HepG2 (cell line): ENCODE results near the gene P2RX1. TPM values are rescaled to one million over a fixed set of nuclear protein-coding genes. Genes with fewer than 3 reads are reported as not detected.
A peak's percentile ranks its signal among the peaks of the same experiment; 100 is the strongest.

ENCODE experiments used
- ATAC-seq: fragments of 200-7000 bp; cut with Tn5 transposase; 3 replicates; pipeline ENCODE4 v1.9.1; 2020; ENCODE audit warnings: mild to moderate bottlenecking, moderate library complexity
- BruUV-seq: library from RNA; stranded (reverse); fragments of 400-500 nt; replicated peaks from 2 replicates; lab custom pipeline; 2021; lab: Mats Ljungman, UMichigan
- CTCF ChIA-PET: fragments of 300-600 bp; formaldehyde crosslinking; extraction: SDS; loops from one replicate; lab custom pipeline; 2021; ENCODE audit warnings: low total read pairs, inconsistent platforms, low intra/inter-chr PET ratio; lab: Yijun Ruan, JAX
- POLR2A ChIA-PET: fragments of 350-600 bp; sonication (Branson Sonifier 250); formaldehyde crosslinking; loops from one replicate; lab custom pipeline; 2020; ENCODE audit warnings: antibody characterized with exemption, inconsistent platforms; lab: Yijun Ruan, JAX
- DNase-seq: peaks from one replicate; pipeline ENCODE4 v3.0.0-alpha.2; 2015; ENCODE audit warnings: low spot score
- FAIRE-seq: peaks from 3 replicates; lab custom pipeline; 2011; peaks lifted over from hg19 to GRCh38; lab: Jason Lieb, UNC
- H2AFZ ChIP-seq: one replicate; pipeline ENCODE4 v1.6.1; 2011; ENCODE audit warnings: low read length, inconsistent platforms
- H3K27ac ChIP-seq: fragments of 300-600 bp; 3 replicates; pipeline ENCODE4 v1.8.0; 2011; ENCODE audit warnings: mixed run types, mild to moderate bottlenecking, mixed read lengths, low read length, inconsistent platforms; ENCODE audit not compliant: insufficient read depth; ENCODE audit errors: extremely low read length
- H3K27me3 ChIP-seq, 2 experiments: fragments of 200-600 bp in 1 of 2; 2 replicates in 1 of 2; 3 replicates in 1 of 2; pipeline versions ENCODE4 v1.6.0 to v1.8.0; 2011; ENCODE audit warnings: low read length in 2 of 2, mild to moderate bottlenecking in 2 of 2, moderate library complexity in 2 of 2, inconsistent platforms in 1 of 2; ENCODE audit not compliant: insufficient read depth in 2 of 2, control insufficient read depth in 1 of 2
- H3K36me3 ChIP-seq, 2 experiments: fragments of 200-600 bp in 1 of 2; replicated peaks in 1 of 2; 2 replicates in 1 of 2; 3 replicates in 1 of 2; pipeline versions ENCODE4 v1.5.1 to v1.8.0; 2011; ENCODE audit warnings: low read length in 2 of 2, inconsistent platforms in 1 of 2; ENCODE audit not compliant: insufficient read depth in 2 of 2, control insufficient read depth in 1 of 2
- H3K4me1 ChIP-seq: 2 replicates; pipeline ENCODE4 v1.5.1; 2012; ENCODE audit warnings: low read length, inconsistent platforms; ENCODE audit not compliant: insufficient read depth
- H3K4me2 ChIP-seq: 2 replicates; pipeline ENCODE4 v1.6.0; 2011; ENCODE audit warnings: low read depth, low read length, inconsistent platforms
- H3K4me3 ChIP-seq, 3 experiments: fragments of 200-600 bp in 1 of 3; sonication (generic), shearing (Covaris generic) in 1 of 3; replicated peaks in 1 of 3; 2 replicates each; pipeline ENCODE4 v1.5.1; 2011 to 2016; ENCODE audit warnings: low read length in 3 of 3, inconsistent platforms in 2 of 3, low read depth in 2 of 3, mild to moderate bottlenecking in 2 of 3, control low read depth in 1 of 3, mixed read lengths in 1 of 3; ENCODE audit not compliant: insufficient read depth in 1 of 3
- H3K79me2 ChIP-seq: one replicate; pipeline ENCODE4 v1.6.1; 2011; ENCODE audit warnings: low read length, inconsistent platforms; ENCODE audit not compliant: insufficient read depth
- H3K9ac ChIP-seq: 2 replicates; pipeline ENCODE4 v1.6.0; 2011; ENCODE audit warnings: mild to moderate bottlenecking, low read depth, low read length, inconsistent platforms; ENCODE audit not compliant: insufficient read depth
- H3K9me3 ChIP-seq: 2 replicates; pipeline ENCODE4 v1.5.1; 2012; ENCODE audit warnings: mild to moderate bottlenecking, low read length
- H4K20me1 ChIP-seq: 2 replicates; pipeline ENCODE4 v1.6.0; 2011; ENCODE audit warnings: inconsistent platforms, mild to moderate bottlenecking, low read length, moderate library complexity; ENCODE audit not compliant: insufficient read depth
- GABPA ChIP-seq, 2 experiments: IDR thresholded peaks; 2 replicates each; pipeline ENCODE4 v1.6.1; 2011 to 2016; ENCODE audit warnings: low read depth in 2 of 2, low read length in 1 of 2, missing biosample characterization in 1 of 2, missing genetic modification characterization in 1 of 2
- MIER3 ChIP-seq: IDR thresholded peaks from 2 replicates; pipeline ENCODE4 v1.6.1; 2016; ENCODE audit warnings: missing compliant biosample characterization, borderline replicate concordance
- MTF2 ChIP-seq: sonication (generic); formaldehyde crosslinking; IDR thresholded peaks from 2 replicates; pipeline ENCODE4 v1.5.0; 2020; ENCODE audit warnings: missing genetic modification reagents, borderline replicate concordance
- NR2F1 ChIP-seq, 2 experiments: fragments of 450-650 bp in 1 of 2; formaldehyde crosslinking in 1 of 2; IDR thresholded peaks; 2 replicates each; pipeline versions ENCODE4 v1.5.0 to v1.6.1; 2016 to 2020; ENCODE audit warnings: mild to moderate bottlenecking in 1 of 2, missing compliant biosample characterization in 1 of 2, missing genetic modification reagents in 1 of 2, moderate library complexity in 1 of 2
- XBP1 ChIP-seq: sonication (generic); formaldehyde crosslinking; IDR thresholded peaks from 2 replicates; pipeline ENCODE4 v1.5.0; 2020; ENCODE audit warnings: missing genetic modification reagents
- ZFP90 ChIP-seq: sonication (generic); formaldehyde crosslinking; IDR thresholded peaks from 2 replicates; pipeline ENCODE4 v1.8.0; 2022; ENCODE audit warnings: missing genetic modification reagents, mild to moderate bottlenecking, inconsistent platforms, borderline replicate concordance
- ZNF563 ChIP-seq: sonication (generic); formaldehyde crosslinking; IDR thresholded peaks from 2 replicates; pipeline ENCODE4 v1.8.0; 2022; ENCODE audit warnings: mild to moderate bottlenecking, moderate library complexity, missing genetic modification reagents
- ZNF768 ChIP-seq: sonication (generic); formaldehyde crosslinking; IDR thresholded peaks from 2 replicates; pipeline ENCODE4 v1.4.0; 2020; ENCODE audit warnings: missing genetic modification reagents
- ZNF839 ChIP-seq: sonication (generic); formaldehyde crosslinking; IDR thresholded peaks from 2 replicates; pipeline ENCODE4 v1.4.0; 2020; ENCODE audit warnings: missing genetic modification reagents, mild to moderate bottlenecking, borderline replicate concordance
- ZSCAN20 ChIP-seq: sonication (generic); formaldehyde crosslinking; IDR thresholded peaks from 2 replicates; pipeline ENCODE4 v1.4.0; 2020; ENCODE audit warnings: missing genetic modification reagents, mild to moderate bottlenecking, borderline replicate concordance
- WGBS: methylation state at CpG from one replicate; pipeline ENCODE4 v1.1.6; 2017; ENCODE audit warnings: low lambda C conversion rate; 5-methylcytosine and 5-hydroxymethylcytosine counted together
- in situ Hi-C: cut with HindIII; loops from 2 replicates; pipeline ENCODE4 v1.10.0; 2017; ENCODE audit warnings: low pct_unique_long_range_greater_than_20kb; ENCODE audit not compliant: extremely low pct_ligation_motif_present
- intact Hi-C: fragments of 100-400 bp; cut with micrococcal nuclease; formaldehyde crosslinking; loops from one replicate; pipeline ENCODE4 v1.10.0; 2022; ENCODE audit not compliant: unreplicated experiment
- polyA plus RNA-seq, 8 experiments: library from polyadenylated mRNA; depleted of rRNA in 3 of 8; stranded (reverse) in 7 of 8; unstranded in 1 of 8; fragments of >200 nt; fragmentation: Illumina TruSeq in 4 of 8; extraction: Trizol in 4 of 8; gene quantifications; 2 replicates each; pipeline versions ENCODE4 v1.2.1 to v1.2.3, GENCODE V29; 2011 to 2016; ENCODE audit warnings: low read depth in 4 of 8, missing spikeins in 1 of 8, mixed read lengths in 1 of 8; ENCODE audit not compliant: insufficient read depth in 1 of 8
- total RNA-seq, 5 experiments: library from RNA; depleted of rRNA; stranded (reverse); fragments of >200 nt; fragmentation: Illumina TruSeq; extraction: Trizol; gene quantifications; 2 replicates each; pipeline ENCODE4 v1.2.3, GENCODE V29; 2016; ENCODE audit warnings: low read depth in 1 of 5
- TF ChIP-seq, protein P1 (sequence below): IDR thresholded peaks from 2 replicates; pipeline ENCODE4 v1.6.1; 2016
- TF ChIP-seq, protein P2 (sequence below): sonication (generic); formaldehyde crosslinking; IDR thresholded peaks from 2 replicates; pipeline ENCODE4 v1.4.0; 2020; ENCODE audit warnings: missing genetic modification reagents
- TF ChIP-seq, protein P3 (sequence below): sonication (generic); formaldehyde crosslinking; IDR thresholded peaks from 2 replicates; pipeline ENCODE4 v1.4.0; 2020; ENCODE audit warnings: missing genetic modification reagents
- TF ChIP-seq, protein P4 (sequence below): sonication (generic); formaldehyde crosslinking; IDR thresholded peaks from 2 replicates; pipeline ENCODE4 v1.8.0; 2022; ENCODE audit warnings: missing genetic modification reagents, low read depth, mild to moderate bottlenecking, borderline replicate concordance

P2RX1 gene
- total and polyA plus RNA-seq, 2 of the 13 experiments (the other 11 are each of a cell fraction or from before 2014, with no cell fraction given), result 0.04 to 0.50 TPM

DNA sequence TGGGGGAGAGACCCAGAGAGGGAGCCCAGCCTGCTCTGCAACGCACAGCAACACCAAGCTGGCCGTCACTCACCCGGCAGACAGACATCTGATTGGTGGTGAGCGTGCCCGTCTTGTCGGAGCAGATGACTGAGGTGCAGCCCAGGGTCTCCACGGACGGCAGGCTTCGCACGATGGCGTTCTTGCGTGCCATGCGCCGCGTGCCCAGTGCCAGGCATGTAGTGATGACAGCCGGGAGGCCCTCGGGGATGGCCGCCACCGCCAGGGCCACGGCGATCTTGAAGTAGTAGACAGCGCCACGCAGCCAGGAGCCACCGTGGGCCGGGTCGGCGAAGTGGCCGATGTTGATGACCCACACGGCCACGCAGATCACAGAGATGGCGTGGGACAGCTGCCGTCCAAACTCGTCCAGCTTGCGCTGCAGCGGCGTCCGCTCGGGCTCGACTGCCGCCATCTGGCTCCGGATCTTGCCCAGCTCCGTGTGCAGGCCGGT is 31.1 kb upstream of the P2RX1 start:
- ChIA-PET CTCF (no interaction called here), POLR2A (no interaction called here)
- no peaks in the 10 kb centered on the region for H4K20me1 ChIP-seq

DNA sequence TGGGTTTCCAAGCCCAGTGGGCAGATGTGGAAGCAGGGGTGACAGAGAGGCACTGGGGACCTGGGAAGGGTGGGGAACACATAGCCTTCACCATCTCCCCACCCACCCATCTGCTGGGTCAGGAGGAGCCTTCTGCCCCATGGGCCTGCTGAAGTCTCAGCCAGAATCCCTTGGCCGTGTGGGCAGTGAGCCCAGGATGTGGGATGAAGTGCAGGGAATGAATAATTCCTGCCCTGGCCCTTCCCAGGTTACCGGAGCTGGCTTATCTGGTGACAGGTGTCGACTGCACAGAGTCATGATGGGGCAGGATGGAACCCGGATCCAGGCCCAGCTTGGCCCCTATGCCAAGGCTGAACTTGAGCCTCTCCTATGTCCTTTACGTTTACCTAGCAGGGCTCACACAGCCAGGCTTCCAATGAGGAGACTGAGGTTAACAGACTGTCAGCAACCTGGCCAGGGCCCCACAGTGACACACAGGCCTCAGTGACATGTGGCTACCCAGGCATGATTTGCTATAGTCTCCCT is 30.5 kb upstream of the P2RX1 start:
- FAIRE-seq (no peak), ATAC-seq (no peak), DNase-seq (no peak)
- Histone ChIP-seq H3K9ac (no peak overlapping the region), H4K20me1 (no peaks in the 10 kb centered on the region), H2AFZ (no peak overlapping the region), H3K9me3 (no peaks in the 10 kb centered on the region), H3K27me3 (peaks cover 3 to 30% of the 10 kb centered on the region in 2 experiments; a peak in 3 of 5 replicates), H3K27ac (no peak overlapping the region), H3K4me3 (no peak overlapping the region), H3K36me3 (no peaks in the 10 kb centered on the region), H3K4me1 (peaks cover 15% of the 10 kb centered on the region; the same call in 1 of the 2 replicates), H3K79me2 (no peaks in the 10 kb centered on the region), H3K4me2 (no peak overlapping the region)
- CTCF ChIA-PET, result no interaction called here
- POLR2A ChIA-PET, result no interaction called here
- BruUV-seq, result no TSS peak
- intact Hi-C loops (no loop called here), in situ Hi-C loops (no loop called here)
- WGBS, result 0% methylated on average over 2 of the region's 5 CpGs
- TF ChIP-seq ZSCAN20 (no peak), GABPA (IDR thresholded peaks at IDR 0.05; ENCODE audit: low read depth, low read length) (no peak), GABPA (CRISPR knock-in tag; IDR thresholded peaks at IDR 0.05; ENCODE audit: low read depth) (no peak), ZFP90 (CRISPR knock-in tag) (no peak), NR2F1 (CRISPR knock-in tag; IDR thresholded peaks at IDR 0.05) (no peak), MIER3 (CRISPR knock-in tag) (no peak), MTF2 (CRISPR knock-in tag) (no peak)
- TF ChIP-seq, protein P1, sequence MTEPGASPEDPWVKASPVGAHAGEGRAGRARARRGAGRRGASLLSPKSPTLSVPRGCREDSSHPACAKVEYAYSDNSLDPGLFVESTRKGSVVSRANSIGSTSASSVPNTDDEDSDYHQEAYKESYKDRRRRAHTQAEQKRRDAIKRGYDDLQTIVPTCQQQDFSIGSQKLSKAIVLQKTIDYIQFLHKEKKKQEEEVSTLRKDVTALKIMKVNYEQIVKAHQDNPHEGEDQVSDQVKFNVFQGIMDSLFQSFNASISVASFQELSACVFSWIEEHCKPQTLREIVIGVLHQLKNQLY (CRISPR knock-in tag), result no peak
- TF ChIP-seq, protein P2, sequence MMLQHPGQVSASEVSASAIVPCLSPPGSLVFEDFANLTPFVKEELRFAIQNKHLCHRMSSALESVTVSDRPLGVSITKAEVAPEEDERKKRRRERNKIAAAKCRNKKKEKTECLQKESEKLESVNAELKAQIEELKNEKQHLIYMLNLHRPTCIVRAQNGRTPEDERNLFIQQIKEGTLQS, result no peak
- TF ChIP-seq, protein P3, sequence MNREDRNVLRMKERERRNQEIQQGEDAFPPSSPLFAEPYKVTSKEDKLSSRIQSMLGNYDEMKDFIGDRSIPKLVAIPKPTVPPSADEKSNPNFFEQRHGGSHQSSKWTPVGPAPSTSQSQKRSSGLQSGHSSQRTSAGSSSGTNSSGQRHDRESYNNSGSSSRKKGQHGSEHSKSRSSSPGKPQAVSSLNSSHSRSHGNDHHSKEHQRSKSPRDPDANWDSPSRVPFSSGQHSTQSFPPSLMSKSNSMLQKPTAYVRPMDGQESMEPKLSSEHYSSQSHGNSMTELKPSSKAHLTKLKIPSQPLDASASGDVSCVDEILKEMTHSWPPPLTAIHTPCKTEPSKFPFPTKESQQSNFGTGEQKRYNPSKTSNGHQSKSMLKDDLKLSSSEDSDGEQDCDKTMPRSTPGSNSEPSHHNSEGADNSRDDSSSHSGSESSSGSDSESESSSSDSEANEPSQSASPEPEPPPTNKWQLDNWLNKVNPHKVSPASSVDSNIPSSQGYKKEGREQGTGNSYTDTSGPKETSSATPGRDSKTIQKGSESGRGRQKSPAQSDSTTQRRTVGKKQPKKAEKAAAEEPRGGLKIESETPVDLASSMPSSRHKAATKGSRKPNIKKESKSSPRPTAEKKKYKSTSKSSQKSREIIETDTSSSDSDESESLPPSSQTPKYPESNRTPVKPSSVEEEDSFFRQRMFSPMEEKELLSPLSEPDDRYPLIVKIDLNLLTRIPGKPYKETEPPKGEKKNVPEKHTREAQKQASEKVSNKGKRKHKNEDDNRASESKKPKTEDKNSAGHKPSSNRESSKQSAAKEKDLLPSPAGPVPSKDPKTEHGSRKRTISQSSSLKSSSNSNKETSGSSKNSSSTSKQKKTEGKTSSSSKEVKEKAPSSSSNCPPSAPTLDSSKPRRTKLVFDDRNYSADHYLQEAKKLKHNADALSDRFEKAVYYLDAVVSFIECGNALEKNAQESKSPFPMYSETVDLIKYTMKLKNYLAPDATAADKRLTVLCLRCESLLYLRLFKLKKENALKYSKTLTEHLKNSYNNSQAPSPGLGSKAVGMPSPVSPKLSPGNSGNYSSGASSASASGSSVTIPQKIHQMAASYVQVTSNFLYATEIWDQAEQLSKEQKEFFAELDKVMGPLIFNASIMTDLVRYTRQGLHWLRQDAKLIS (CRISPR knock-in tag), result no peak
- TF ChIP-seq, protein P4, sequence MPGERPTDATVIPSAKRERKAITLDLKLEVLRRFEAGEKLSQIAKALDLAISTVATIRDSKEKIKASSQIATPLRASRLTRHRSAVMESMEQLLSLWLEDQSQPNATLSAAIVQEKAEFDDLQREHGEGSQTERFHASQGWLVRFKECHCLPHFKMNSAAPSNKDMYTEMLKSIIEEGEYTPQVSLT (CRISPR knock-in tag), result no peak

More for the DNA sequence above, 31.1 kb upstream of the P2RX1 start:
- H3K27me3 ChIP-seq, result peaks cover 3 to 25% of the 10 kb centered on the region in 2 experiments; a peak in 3 of 5 replicates
- H3K36me3 ChIP-seq, result no peaks in the 10 kb centered on the region
- no peak overlapping the region for H3K4me3 ChIP-seq
- peaks cover 15% of the 10 kb centered on the region; the same call in 1 of the 2 replicates for H3K4me1 ChIP-seq
- in situ Hi-C loops, result no loop called here
- H3K9ac ChIP-seq, result no peak overlapping the region
- H3K27ac ChIP-seq, result no peak overlapping the region
- no peak overlapping the region for H3K4me2 ChIP-seq
- TF ChIP-seq ZNF839 (CRISPR knock-in tag) (no peak), ZNF768 (CRISPR knock-in tag) (peak; percentile 80), ZNF563 (CRISPR knock-in tag) (no peak), XBP1 (CRISPR knock-in tag) (no peak)
- TF ChIP-seq, all 625 proteins: peak for 1
- BruUV-seq, result no TSS peak
- FAIRE-seq (no peak), ATAC-seq (no peak), DNase-seq (no peak)
- no peaks in the 10 kb centered on the region for H3K79me2 ChIP-seq
- no peaks in the 10 kb centered on the region for H3K9me3 ChIP-seq
- no peak overlapping the region for H2AFZ ChIP-seq
- intact Hi-C loops, result no loop called here
- WGBS, result 84% methylated on average over 15 of the region's 43 CpGs
